NCI-H2196 (cell line): ENCODE results near the gene IGFBP5.

Experiments
- DNase-seq: peaks from one replicate; lab custom pipeline; 2025; ENCODE audit not compliant: unreplicated experiment; lab: John Stamatoyannopoulos, UW

Gene IGFBP5

DNA sequence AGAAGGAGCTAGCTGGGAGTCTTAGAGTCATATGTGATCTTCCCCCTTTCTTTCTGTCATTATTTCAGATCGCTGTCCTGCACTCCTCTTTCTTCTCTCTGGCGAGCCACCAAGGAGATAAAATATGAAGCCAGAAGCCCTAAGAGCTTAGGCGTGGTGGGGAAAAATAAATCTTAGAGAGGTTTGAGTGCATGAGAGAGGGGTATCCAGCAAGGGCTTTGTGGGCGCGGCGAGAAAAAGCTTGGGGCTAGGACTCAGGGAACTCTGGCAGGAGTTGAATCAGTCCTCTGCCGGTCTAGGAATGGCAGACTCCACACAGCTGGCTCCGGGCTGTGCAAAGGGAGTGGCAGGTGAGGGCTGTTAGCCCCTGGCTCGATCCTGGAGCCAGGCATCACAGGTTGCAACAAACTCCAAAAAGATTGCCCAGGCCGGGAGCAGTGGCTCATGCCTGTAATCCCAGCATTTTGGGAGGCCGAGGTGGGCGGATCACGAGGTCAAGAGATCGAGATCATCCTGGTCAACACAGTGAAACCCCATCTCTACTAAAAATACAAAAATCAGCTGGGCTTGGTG, 20.1 kb upstream of the IGFBP5 start:
- no peak for DNase-seq

- DNase-seq, result no peak
These were observed 19.0 kb upstream of the IGFBP5 start for GRCh38 chr2:216714376-216714775.

GRCh38 chr2:216713691-216714336, 18.5 kb upstream of the IGFBP5 start:
- no peak for DNase-seq

GRCh38 chr2:216711348-216711747, 16.0 kb upstream of the IGFBP5 start:
- no peak for DNase-seq

GRCh38 chr2:216710551-216711301, 15.4 kb upstream of the IGFBP5 start:
- no peak for DNase-seq

DNA sequence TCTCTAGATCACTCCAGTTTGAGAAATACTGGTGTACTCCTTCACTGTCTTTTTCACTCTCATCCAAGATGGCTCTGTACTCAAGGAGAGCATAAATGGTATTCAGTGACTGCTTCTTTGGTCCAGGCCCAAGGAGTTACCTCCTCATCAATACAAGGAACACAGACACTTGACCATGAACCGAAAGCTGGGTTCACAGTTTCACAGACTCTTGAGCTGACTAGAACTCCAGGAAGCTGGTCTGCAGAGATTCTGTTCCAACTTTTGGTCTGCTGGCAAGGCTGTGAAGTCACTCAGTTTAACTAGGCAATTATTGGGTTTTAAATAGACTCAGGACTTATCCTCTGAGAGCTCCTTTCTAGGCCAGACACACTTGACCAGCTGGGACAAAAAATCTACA, 7.4 kb upstream of the IGFBP5 start:
- no peak for DNase-seq

- no peak for DNase-seq
These were observed 6.2 kb upstream of the IGFBP5 start for GRCh38 chr2:216701544-216701943.

GRCh38 chr2:216700781-216701180, 5.4 kb upstream of the IGFBP5 start:
- DNase-seq, result no peak

DNA sequence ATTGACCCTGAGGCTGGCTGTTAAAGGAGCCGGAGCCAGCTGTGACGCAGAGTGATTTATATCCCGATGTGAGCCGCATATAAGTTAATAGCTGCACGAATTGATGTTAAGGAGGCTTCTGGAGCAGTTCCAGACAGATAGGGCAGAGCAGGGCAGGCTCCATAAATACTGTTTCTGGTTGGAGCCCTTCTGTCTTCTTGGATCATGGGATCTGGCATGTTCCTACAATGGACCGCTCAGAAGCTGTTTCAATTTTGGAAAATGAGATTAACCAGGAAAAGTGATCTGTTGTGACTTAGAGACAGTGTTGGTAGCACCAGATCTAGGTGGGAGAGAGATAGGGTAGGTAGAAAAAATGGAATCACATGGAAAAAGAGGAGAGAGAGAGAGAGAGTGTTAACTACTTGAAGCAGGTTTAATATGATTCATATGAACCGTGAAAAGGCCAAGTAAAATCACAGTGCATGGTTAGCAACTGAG, 4.8 kb upstream of the IGFBP5 start:
- no peak for DNase-seq

- peak; percentile 73 for DNase-seq
These were observed 3.5 kb upstream of the IGFBP5 start for GRCh38 chr2:216698895-216699294.

DNA sequence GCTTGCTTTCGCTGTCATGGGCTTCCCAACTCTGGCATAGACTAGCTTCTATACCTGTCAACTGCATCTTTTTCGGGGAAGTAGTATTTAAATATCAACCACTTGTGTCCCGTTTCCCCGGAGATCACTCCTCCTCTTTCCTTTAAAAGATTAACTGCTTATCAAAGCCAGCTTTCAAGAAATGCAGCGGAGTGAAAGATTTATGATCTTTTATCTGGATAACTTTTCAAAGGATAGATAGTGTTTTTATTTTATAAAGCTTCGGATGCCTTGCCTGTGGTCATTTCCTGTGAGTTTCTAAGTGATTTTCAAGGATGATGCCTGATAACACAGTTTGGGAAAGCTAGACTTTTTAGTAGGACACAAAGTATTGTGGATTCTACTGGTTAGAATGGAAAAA, 2.9 kb upstream of the IGFBP5 start:
- no peak for DNase-seq

- peak; percentile 28 for DNase-seq
These were observed 1.6 kb upstream of the IGFBP5 start for GRCh38 chr2:216696751-216697560.

GRCh38 chr2:216696321-216696720, 972 bp upstream of the IGFBP5 start:
- no peak for DNase-seq

- DNase-seq, result no peak
These were observed 527 bp downstream of the IGFBP5 start for GRCh38 chr2:216694826-216695217.

DNA sequence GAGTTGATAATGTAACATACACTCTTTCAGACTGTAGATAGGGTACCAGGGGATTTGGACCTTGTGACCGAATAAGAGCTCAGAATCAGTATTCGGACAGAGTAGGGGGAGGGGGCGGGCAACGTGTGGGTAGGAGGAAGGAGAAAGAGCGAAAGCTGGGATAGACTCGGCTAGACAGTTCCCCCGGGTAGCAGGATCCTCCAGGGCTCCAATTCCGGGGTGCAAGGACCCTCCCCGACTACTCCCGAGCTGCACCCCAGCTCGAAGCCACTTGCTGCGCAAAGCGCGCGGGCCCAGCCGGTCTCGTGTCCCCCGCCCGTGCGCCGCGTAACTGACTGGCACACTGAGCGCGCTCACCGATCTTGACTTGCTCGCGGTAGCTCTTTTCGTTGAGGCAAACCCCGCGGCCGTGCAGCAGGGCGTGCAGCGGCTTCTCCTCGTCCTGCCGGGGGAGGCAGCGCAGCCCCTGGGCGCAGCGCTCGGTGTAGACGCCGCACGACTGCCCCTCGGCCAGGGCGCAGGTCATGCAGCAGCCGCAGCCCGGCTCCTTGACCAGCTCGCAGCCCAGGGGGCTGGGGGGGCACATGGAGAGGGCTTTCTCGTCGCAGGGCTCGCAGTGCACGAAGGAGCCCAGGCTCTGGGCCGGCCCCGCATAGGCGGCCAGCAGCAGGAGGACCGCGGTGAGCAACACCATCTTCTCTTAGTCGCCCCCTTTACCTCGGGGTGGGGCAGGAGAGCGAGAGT, 1.1 kb downstream of the IGFBP5 start:
- DNase-seq, result peak; percentile 35

GRCh38 chr2:216693414-216694080, 1.8 kb downstream of the IGFBP5 start:
- no peak for DNase-seq

DNA sequence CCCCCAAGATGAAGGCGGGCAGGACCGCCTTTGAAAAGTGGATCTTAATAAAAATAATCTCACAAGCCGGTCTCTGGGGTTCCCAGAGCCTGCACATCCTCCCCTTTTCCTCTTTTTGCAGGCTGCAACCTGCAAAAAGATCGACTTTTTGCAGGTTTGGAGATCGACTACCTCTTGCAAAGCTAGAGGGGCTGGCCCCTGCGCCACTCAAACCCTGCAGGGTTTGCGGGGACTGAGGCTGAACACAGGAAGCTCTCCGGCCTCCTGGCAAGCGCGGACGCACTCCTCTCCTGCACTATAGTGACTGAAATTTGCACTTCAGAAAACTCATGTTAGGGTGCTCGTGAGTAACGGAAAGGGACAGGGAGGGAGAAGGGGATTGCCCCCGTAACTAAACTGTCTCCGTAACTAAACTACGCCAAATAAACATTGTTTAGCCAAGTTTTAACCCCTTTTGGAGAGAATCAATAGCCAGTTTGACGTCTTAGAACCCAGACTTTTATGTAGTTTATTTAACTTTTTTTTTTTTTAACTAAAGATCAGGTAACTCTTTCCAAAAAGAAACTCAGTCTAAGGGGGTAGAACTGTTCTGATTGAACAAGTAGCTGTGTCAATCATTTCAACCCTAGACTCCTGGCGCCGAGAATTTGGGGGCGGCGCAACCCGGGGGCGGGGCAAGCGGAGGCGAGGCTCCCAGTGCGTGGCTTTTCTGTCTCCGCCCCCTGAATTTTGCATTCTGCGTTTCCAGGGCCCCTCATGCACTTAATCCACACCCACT, 2.5 kb downstream of the IGFBP5 start:
- DNase-seq, result peak; percentile 86

GRCh38 chr2:216690853-216691741, 4.3 kb downstream of the IGFBP5 start:
- DNase-seq, result peak; percentile 93
